ENCODE measurements around the gene BCKDHA. TPM values are rescaled to one million over a fixed set of nuclear protein-coding genes. Genes with fewer than 3 reads are reported as not detected.
"Not testable (repeated sequence)": the region's sequence is repeated elsewhere in the genome, so short reads cannot be mapped to it uniquely, and the experiment has no call there.

BCKDHA gene
- total RNA-seq, 1 experiment from 2014 or later: 112 TPM

- DNase-seq (ENCODE audit: low read depth): no peak
Measured at GRCh38 chr19:41403181-41403970, 5.8 kb downstream of the BCKDHA start.

GRCh38 chr19:41405776-41406175 lies 8.2 kb downstream of the BCKDHA start:
- no peak for DNase-seq (ENCODE audit: low read depth)

- no peak for DNase-seq (ENCODE audit: low read depth)
Measured at GRCh38 chr19:41407271-41407670, 9.7 kb downstream of the BCKDHA start.

- DNase-seq (ENCODE audit: low read depth): no peak
Measured at GRCh38 chr19:41408256-41408655, 10.6 kb downstream of the BCKDHA start.

GRCh38 chr19:41408846-41409245 lies 11.2 kb downstream of the BCKDHA start:
- not testable (repeated sequence) for DNase-seq (ENCODE audit: low read depth)

GRCh38 chr19:41409288-41409687 lies 11.7 kb downstream of the BCKDHA start:
- DNase-seq (ENCODE audit: low read depth): peak; percentile 74

GRCh38 chr19:41410336-41411054 lies 12.9 kb downstream of the BCKDHA start:
- no peak for DNase-seq (ENCODE audit: low read depth)

GRCh38 chr19:41411100-41411967 lies 13.7 kb downstream of the BCKDHA start:
- DNase-seq (ENCODE audit: low read depth): no peak

GRCh38 chr19:41411968-41412265 lies 14.3 kb downstream of the BCKDHA start:
- peak; percentile 9 for DNase-seq (ENCODE audit: low read depth)

- DNase-seq (ENCODE audit: low read depth): no peak
Measured at GRCh38 chr19:41412953-41413352, 15.3 kb downstream of the BCKDHA start.

- DNase-seq (ENCODE audit: low read depth): no peak
Measured at GRCh38 chr19:41413947-41414346, 16.3 kb downstream of the BCKDHA start.

- DNase-seq (ENCODE audit: low read depth): no peak
Measured at GRCh38 chr19:41414461-41414860, 16.8 kb downstream of the BCKDHA start.

- peak; percentile 16 for DNase-seq (ENCODE audit: low read depth)
Measured at GRCh38 chr19:41415154-41415571, 17.5 kb downstream of the BCKDHA start.

- DNase-seq (ENCODE audit: low read depth): no peak
Measured at GRCh38 chr19:41416194-41416674, 18.6 kb downstream of the BCKDHA start.

GRCh38 chr19:41420101-41420880 lies 22.7 kb downstream of the BCKDHA start:
- DNase-seq (ENCODE audit: low read depth): no peak

GRCh38 chr19:41421314-41421713 lies 23.7 kb downstream of the BCKDHA start:
- no peak for DNase-seq (ENCODE audit: low read depth)

- no peak for DNase-seq (ENCODE audit: low read depth)
Measured at GRCh38 chr19:41421973-41422372, 24.4 kb downstream of the BCKDHA start.

- DNase-seq (ENCODE audit: low read depth): no peak
Measured at GRCh38 chr19:41422456-41422855, 24.8 kb downstream of the BCKDHA start.

- DNase-seq (ENCODE audit: low read depth): no peak
Measured at GRCh38 chr19:41422955-41423354, 25.3 kb downstream of the BCKDHA start.

GRCh38 chr19:41424335-41425173 lies 26.9 kb downstream of the BCKDHA start:
- DNase-seq (ENCODE audit: low read depth): no peak
